GM12892 (cell line): ENCODE data around the gene ZDHHC3.

Experiments used
- DNase-seq: peaks from one replicate; pipeline ENCODE4 v3.0.0; 2011; ENCODE audit not compliant: insufficient read length
- FAIRE-seq: peaks from 2 replicates; lab custom pipeline; 2011; peaks lifted over from hg19 to GRCh38; lab: Jason Lieb, UNC
- POLR2A ChIP-seq: IDR thresholded peaks from 2 replicates; pipeline ENCODE4 v1.6.1; 2011; ENCODE audit warnings: low read depth, low read length, control low read depth
- POLR2AphosphoS5 ChIP-seq: IDR thresholded peaks from 2 replicates; pipeline ENCODE4 v1.6.1; 2011; ENCODE audit warnings: low read depth, low read length, control low read depth
- TAF1 ChIP-seq: IDR thresholded peaks from 2 replicates; pipeline ENCODE4 v1.6.1; 2011; ENCODE audit warnings: low read depth, mild to moderate bottlenecking, control low read depth, low read length, borderline replicate concordance

The ZDHHC3 gene

DNA sequence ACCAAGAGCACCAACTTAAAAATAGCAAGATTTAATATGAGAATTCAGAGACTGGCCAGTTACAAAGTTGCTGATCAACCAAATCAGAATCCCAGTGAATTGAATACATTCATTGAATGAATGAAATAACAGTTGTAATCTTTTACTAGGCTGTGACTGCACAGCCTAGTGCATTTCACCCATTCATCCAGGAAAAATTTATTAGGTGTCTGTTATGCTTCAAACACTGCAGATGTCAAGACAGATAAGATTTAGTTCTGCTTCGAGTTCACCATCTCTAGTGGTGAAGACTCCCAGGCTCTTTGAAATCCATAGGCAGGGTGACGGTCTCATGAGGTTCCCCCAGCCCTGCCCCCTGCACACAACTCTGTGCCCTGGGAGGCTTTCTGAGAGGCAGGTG, 72.7 kb downstream of the ZDHHC3 start:
- DNase-seq (no peak), FAIRE-seq (no peak)
- no peak for TF ChIP-seq POLR2AphosphoS5
- no peak for TF ChIP-seq TAF1
- no peak for TF ChIP-seq POLR2A

DNA sequence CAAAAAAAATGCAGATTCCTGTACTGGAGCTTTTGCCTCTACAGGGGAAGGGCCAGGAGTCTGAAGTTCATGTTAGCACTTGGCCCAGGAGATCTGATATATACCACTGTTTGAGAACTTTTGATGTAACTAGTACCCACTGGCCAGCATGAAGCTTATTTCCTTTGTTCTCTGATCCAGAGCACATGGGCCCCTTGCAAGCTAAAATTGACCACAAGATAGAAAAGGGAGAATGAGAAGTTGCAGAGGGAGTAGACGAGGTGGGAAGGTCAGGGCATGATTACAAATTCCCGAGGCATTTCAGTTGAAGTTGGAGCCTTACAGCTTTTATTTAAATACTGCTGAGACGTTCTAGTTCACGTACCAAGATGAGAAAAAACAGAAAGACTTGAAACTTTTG, 73.3 kb downstream of the ZDHHC3 start:
- no peak for FAIRE-seq
- DNase-seq: no peak
- TF ChIP-seq TAF1 (no peak), POLR2A (no peak), POLR2AphosphoS5 (no peak)

DNA sequence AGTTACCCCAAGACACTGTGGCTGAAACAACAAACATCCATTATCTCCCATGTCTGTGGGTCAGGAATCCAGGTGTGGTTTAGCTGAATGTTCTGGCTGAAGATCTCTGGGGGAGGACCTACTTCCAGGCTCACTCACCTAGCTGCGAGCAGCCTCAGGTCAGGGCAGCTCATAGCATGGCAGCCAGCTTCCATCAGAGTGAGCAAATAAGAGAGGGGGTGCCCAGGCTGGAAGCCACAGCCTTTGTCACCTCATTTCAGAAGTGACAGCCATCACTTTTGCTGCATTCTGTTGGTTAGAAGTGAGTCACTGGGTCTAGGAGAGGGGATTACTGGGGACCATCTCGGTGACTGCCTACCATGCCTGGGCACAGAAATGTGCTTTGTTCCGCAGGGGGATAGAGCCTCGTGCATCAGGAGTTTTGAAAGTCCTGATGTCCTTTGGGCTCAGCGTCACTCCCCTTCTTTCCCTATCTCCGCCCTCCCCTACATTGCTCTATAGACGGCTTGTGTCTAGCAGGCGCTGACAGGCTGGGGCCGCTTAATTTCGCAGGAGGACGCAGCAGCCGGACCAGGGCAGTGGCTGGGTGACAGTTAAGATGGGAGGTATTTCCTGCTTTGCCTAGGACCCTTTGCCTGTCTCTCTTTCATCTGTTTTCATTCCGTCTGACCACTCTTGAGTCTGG, 76.1 kb downstream of the ZDHHC3 start:
- no peak for FAIRE-seq
- no peak for DNase-seq
- TF ChIP-seq TAF1: no peak
- no peak for TF ChIP-seq POLR2A
- no peak for TF ChIP-seq POLR2AphosphoS5

DNA sequence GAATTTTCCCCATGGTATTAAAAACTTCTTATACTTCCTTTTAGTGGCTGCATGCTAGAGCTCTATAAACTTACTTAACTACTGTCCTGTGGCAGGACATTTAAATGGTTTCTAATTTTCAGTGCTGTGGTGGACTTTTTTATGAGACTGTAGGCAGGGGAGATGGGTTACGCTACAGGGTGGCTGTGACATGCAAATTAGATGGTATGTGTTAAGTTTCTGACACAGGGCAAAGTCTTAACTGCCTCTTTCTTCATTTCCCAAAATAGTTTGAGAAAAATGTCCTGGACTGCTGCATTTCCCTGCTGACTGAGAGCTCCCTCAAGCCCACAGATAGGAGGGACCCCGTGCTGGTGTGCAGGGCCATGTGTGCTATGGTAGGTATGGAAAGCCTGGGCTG, 79.5 kb downstream of the ZDHHC3 start:
- TF ChIP-seq TAF1: no peak
- no peak for TF ChIP-seq POLR2AphosphoS5
- no peak for TF ChIP-seq POLR2A
- no peak for DNase-seq
- FAIRE-seq: no peak

DNA sequence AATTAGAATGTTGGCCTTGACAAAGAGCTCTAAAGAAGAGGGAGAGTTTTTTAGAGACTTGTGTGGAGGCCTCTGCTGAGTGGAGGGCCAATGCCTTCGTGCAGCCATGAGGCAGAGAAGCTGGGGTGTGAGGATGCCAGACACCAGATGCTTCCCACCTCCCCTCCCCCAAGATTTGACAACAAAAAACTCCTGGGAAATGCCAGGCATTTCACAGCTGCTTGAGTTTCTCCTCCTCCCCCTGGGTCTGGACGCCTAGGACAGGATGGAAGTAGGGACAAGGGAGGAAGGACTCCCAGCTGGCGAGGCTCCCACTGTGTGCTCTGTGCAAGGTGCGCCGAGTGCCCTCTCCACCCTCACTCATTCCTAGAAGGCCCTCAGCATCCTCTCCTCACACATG, 81.5 kb downstream of the ZDHHC3 start:
- no peak for FAIRE-seq
- no peak for TF ChIP-seq POLR2AphosphoS5
- TF ChIP-seq POLR2A: no peak
- no peak for TF ChIP-seq TAF1
- DNase-seq: no peak

DNA sequence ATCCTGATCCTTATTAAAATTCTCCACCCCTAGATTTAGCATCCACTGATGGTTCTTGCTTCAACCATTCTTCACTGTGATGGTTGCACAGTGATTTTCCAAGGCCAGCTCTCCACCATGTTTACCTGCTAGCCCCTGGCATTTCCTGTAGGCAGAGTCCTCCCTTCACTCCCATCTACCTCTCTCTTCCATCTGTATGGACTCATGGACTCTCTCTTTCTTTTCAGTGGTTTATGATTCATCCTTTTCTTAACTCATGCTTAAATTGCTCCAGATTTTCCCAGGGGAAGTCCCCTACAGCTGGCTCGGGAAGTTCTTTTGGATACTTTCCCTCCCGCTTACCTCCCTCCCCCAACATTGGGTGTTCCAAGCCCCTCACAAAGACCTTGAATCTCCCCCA, 82.9 kb downstream of the ZDHHC3 start:
- FAIRE-seq (no peak), DNase-seq (no peak)
- TF ChIP-seq TAF1 (no peak), POLR2A (no peak), POLR2AphosphoS5 (no peak)

DNA sequence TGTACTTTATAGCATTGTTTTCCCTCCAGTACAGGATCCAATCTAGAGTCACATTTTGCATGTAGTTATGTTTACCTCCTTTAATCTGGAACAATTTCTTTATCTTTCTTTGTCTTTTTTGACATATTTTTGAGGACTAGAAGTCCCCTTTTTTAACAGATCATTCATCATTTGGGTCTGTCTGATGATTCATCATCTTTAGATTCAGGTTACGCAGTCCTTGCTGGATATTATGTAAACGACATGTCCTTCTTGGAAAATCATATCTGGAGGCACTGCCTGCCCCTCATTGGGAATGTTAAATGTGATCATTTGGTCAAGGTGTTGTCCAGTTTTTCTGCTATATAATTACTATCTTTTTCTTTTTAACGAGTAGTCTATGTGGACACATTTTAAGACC, 83.3 kb downstream of the ZDHHC3 start:
- DNase-seq (no peak), FAIRE-seq (no peak)
- TF ChIP-seq POLR2AphosphoS5 (no peak), POLR2A (no peak), TAF1 (no peak)

DNA sequence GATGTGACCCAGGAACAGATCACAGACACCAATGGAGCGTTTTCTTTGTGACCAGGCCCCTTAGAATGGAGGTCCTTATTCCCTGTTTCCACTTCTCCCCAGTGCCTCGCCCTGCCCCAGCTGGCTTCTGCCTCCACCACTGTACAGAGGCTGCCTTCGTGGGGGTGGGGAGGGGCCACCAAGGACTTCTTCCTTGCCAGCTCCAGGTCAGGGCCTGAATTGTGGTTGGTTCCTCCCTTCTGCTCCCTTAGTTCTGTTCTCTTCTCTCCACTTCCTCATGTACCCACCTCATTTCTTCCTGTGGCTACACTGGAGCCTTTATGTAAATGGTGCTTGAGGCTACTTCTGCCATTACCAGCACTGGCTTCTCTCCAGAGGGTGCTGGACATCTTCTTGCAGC, 85.1 kb downstream of the ZDHHC3 start:
- FAIRE-seq (no peak), DNase-seq (no peak)
- no peak for TF ChIP-seq TAF1
- no peak for TF ChIP-seq POLR2A
- TF ChIP-seq POLR2AphosphoS5: no peak

DNA sequence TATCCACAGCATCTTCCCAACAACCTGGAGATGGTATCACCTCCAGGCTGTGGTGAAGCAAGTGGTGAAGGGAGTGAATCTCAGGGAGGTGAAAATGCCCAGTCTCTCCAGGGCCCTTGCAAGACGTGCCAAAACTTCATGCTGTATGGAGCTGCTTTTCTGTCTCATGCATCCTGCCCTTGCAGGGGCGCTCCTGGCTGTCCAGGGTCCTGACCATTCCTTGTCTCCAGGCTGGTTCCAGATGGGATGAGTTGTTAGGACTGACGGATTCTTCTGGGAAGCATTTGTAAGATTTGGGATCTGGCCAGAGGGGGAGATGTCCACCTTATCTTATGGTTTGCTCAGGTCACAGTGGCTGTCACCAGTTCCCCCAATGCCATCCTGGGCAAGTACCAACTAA, 85.7 kb downstream of the ZDHHC3 start:
- FAIRE-seq (no peak), DNase-seq (no peak)
- TF ChIP-seq POLR2AphosphoS5 (no peak), POLR2A (no peak), TAF1 (no peak)

DNA sequence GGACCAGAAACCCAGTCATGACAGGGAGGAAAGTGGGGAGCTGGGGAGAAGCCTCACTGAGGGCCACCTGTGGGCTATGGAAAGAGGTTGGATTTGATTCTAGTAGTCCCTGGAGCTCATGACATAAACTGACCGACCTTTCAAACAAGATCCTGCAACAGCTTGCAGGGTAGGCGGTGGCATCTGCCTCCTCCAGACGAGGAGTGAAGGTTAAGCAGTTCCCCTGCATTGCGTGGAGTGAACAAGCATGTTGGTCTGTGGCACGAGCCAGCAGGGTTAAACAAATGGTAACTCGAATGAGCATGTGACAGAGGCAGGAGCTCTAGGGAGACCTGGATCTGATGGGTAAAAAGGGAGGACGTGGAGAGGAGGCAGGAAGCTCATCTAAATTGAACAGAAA, 88.9 kb downstream of the ZDHHC3 start:
- FAIRE-seq (no peak), DNase-seq (no peak)
- TF ChIP-seq POLR2A (no peak), POLR2AphosphoS5 (no peak), TAF1 (no peak)

DNA sequence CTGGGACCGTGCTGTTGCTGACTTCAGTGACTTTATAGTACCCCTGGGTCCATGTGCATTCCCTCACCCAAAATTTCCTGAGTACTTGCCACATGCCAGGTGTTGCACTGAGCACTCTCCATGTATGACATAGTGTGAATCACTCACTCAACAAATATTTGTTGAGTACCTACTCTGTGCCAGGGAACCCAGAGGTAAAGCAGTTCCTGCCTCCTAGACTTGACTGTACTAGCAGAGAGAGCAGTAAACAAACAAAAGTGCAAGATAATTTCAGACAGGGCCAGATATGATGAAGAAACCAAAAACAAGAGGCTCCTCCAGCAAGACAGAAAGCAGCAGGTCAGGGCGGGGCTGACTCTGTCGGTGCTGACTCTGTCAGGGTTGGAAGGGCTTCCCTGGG, 89.4 kb downstream of the ZDHHC3 start:
- FAIRE-seq (no peak), DNase-seq (no peak)
- no peak for TF ChIP-seq POLR2AphosphoS5
- TF ChIP-seq POLR2A: no peak
- no peak for TF ChIP-seq TAF1

DNA sequence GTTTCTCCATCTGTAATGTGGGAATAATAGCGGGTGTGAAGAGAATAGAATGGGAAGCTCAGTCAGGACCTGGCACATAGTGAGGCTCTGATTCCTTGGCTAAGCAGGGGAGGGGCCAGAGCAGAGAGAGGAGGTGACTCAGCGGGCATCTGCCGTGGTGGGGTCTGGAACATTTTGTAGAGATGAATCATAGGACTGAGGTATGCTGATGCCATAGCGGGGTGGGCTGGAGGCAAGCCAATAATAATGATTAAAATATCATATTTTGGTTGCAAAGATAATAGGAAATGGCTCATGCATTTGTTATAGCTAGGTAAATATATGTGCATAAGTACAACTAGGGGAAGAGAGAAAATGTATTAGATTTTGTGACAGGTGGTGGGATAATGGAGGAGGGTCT, 90.4 kb downstream of the ZDHHC3 start:
- FAIRE-seq (no peak), DNase-seq (no peak)
- TF ChIP-seq POLR2A: no peak
- TF ChIP-seq POLR2AphosphoS5: no peak
- TF ChIP-seq TAF1: no peak
